HT-29 (cell line): Measurements from ENCODE around the gene CFAP299. TPM values are rescaled to one million over a fixed set of nuclear protein-coding genes. Genes with fewer than 3 reads are reported as not detected.

ENCODE experiments used
- DNase-seq: peaks from one replicate; pipeline ENCODE4 v3.0.0-alpha.2; 2015; ENCODE audit warnings: low spot score
- total RNA-seq: library from RNA; depleted of rRNA; stranded (reverse); fragments of >200 nt; shearing (Covaris generic); gene quantifications from 2 replicates; pipeline ENCODE4 v1.2.3, GENCODE V29; 2014

CFAP299 gene
- total RNA-seq, 1 experiment from 2014 or later = not detected

DNA sequence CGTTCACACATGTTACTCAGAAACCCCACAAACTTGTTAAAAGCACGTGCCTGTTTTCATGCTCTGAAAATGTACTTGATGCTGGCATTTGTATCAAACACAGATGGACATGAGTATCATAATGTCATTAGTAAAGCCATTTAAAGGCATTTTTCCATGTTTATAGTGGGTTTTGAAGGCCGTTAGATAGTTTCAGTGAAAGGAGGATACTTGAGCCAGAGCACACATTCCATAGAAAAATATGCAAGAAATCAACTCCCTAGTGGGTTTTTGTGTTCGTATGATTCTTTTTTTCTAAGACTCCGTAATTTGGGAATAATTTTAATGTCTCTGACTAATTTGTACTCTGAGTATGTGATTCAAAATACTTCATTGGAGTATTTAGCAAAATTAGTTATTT, 478.7 kb downstream of the CFAP299 start:
- DNase-seq = no peak

DNA sequence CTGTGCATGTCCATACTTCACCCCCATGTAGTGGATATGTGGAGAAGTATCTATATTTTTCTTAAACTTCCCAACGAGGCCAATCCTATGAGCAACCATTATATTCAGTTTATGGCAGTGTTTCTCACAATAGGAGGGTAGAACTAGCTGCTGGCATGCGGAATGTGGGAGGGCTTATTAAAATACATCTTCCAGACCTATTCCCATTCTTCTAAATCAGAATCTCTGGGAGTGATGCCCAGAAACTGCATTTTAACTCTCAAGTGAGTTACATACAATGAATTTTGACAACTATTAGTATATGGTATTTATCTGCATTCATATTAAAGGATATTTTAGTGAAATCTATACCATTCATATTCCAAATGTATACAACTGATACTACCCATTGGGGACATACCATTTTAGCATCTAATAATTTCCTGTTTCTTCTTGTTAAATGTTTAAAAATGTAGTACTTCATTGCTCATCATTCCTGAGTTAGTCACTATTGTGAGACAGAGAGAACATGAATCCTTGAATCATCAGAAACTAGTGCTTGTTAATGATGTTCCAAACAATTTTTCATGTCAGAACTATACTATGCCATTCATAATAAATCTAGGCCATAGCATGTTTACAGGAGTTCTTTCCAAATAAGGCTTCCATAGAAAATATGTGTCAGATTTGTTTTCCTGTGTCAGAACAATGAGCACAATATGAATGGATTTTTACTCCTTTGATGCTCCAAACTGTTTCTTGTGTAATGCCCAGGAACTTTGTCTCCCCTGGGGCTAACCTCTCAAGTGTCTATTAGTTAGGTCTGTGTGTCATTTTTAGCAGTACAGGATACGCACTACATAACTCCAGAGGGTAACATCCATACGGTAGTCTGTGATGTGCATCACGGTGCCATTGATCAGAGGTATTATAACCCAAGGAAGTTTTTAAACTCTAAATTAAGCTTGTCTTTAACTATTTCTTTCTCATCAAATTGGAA, 496.1 kb downstream of the CFAP299 start:
- DNase-seq = no peak

GRCh38 chr4:80839281-80839680, 503.8 kb downstream of the CFAP299 start:
- DNase-seq = no peak

GRCh38 chr4:80839792-80840191, 504.3 kb downstream of the CFAP299 start:
- no peak for DNase-seq

GRCh38 chr4:80840396-80840795, 504.9 kb downstream of the CFAP299 start:
- peak; percentile 36 for DNase-seq

- DNase-seq = no peak
Observed at GRCh38 chr4:80841587-80842281, 506.2 kb downstream of the CFAP299 start.

- DNase-seq = no peak
Observed at GRCh38 chr4:80846210-80846609, 510.7 kb downstream of the CFAP299 start.

DNA sequence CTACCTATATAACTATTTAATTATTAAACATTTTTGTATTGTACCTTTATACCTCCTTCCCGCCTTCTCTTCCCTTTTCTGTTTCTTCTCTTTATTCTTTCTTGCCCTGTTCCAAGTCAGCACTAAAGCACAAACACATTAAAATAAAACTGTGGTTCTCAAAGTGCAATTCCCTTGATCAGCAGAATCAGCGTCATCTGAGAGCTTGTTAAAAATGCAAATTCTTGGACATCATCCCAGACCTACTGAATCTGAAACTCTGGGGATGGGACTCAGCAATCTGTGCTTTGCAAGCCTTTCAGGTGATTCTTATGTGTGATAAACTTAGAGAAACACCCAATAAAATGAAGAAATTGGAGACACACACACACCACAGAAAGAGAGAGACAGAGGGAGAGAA, 516.5 kb downstream of the CFAP299 start:
- no peak for DNase-seq

DNA sequence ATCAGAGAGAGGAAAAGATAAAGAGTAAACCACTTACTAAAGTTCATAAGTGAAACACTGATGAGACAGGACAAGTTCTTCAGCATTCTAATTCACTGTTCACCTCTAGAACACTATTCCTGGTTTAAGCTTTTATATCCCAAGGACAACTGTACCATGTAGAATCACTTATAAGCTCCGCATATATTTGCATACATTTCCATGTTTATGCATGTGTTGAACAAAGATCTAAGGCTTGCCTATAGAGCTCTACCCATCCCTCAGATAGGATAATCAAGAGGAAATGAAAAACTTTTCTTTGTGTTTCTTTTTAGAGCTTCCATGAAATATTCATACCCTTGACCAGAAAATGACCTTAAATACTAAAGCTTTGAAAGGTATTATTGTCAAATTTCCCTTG, 538.0 kb downstream of the CFAP299 start:
- no peak for DNase-seq

- no peak for DNase-seq
Observed at GRCh38 chr4:80874979-80875378, 539.4 kb downstream of the CFAP299 start.

DNA sequence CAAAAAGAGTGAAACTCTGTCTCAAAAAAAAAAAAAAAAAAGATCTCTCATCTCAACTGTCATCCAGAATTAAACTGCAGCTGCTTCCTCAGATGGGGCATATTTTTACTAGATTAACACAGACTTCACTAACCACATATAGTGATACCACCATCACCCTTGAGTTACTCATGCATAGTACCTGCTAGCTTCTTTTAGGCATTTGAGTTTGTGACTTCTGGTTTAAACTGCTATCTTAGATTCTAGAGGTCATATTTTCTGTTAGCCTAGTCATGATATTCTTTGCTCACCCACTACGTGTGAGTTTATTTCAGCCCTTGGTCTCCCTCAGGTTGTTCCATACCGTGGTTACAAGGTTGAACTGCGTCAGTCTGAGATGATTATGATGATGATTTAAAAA, 540.1 kb downstream of the CFAP299 start:
- DNase-seq = no peak

- no peak for DNase-seq
Observed at GRCh38 chr4:80876810-80877209, 541.3 kb downstream of the CFAP299 start.

- no peak for DNase-seq
Observed at GRCh38 chr4:80878218-80878617, 542.7 kb downstream of the CFAP299 start.

DNA sequence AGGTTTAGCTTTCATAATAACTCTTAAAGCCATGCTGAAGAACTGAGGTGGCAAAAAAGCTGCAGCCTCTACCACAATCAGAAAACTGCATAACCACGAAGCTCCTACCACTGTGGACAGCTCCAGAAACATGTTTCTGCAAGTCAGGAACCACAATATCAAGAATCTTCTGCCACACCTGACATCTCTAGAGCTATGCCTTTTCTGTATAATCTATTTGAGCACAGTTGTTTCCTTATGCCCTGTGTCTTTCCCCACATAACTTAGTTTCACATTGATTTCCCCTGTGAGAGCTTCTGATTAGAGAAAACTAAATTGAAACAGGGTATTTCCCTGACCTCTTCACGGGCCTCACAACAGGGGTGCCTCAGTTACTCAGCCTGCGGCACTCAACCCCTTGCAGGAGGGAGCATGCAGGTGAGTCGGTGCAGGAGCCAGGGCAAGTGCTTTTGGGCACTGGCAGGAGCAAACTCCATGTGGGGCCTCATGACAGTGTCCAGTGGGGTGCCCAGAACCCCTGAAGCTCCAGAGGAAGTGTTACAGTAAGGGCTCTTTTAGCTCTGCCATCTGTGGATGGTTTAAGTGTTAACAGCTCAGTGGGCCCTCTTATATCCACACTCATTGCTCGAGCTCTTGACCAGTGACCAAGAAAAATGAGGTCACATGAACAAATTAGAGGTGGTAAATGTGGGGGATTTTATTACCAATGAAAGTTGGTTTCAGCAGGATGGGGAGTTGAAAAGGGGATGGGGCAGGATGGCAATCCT, 562.2 kb downstream of the CFAP299 start:
- no peak for DNase-seq

DNA sequence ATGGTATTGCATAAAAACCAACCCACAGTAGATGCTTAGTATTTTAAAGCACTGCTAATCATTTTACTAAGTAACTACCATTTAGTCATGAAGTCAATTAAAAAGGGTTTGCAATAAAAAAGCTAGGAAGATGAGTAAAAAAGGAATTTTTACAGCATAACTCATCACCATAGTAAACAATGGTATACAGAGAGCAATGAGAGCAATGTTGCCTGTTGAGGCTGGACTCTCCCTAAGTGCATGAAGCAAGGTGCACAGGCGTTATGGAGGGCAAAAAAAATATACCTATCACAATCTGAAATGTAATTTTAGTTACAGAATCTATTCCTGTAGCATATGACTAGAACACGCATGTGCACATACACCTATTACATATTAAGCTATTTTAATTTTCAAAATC, 565.4 kb downstream of the CFAP299 start:
- DNase-seq = no peak

- no peak for DNase-seq
Observed at GRCh38 chr4:80903020-80903419, 567.5 kb downstream of the CFAP299 start.

DNA sequence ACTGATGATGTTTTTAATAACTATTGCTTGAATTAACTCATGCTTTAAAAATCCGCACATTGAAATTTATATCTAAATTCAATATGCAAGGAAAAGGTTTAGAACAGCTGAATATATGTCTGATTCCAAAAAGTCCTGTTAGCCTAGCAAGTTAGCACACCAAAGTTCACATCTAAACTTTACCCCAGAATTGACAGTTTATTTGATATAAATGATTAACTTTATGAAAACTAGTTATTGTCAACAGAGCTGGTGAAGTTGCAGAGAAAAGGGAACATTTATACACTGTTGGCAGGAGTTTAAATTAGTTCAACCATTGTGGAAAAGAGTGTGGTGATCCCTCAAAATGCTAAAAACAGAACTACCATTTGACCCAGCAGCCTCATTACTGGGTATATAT, 574.4 kb downstream of the CFAP299 start:
- no peak for DNase-seq

GRCh38 chr4:80911458-80911857, 575.9 kb downstream of the CFAP299 start:
- DNase-seq = no peak

- DNase-seq = no peak
Observed at GRCh38 chr4:80912350-80912749, 576.8 kb downstream of the CFAP299 start.

DNA sequence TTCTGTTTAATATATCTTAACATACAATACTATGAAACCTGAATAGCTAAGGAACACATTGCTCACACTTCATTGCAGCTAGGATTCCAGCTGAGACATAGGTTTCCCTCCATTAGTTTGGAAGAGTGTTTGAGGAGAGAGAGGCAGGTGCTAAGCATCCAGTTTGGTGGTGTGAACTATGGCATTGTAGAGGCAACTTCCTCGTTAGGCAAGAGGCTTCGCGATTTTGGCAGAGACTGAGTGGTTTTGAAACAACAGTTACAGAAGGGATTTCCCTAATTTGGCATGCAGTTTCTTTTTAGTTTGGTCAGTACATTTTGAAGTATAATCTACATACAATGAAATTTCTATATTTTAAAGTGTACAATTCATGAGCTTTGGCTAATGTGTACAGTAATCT, 577.9 kb downstream of the CFAP299 start:
- DNase-seq = no peak

- DNase-seq = no peak
Observed at GRCh38 chr4:80916770-80917169, 581.2 kb downstream of the CFAP299 start.

- no peak for DNase-seq
Observed at GRCh38 chr4:80918004-80918403, 582.5 kb downstream of the CFAP299 start.
